NCI-H128 (cell line): Measurements from ENCODE around the gene ISM2.

Experiments
- DNase-seq: peaks from one replicate; lab custom pipeline; 2025; ENCODE audit not compliant: unreplicated experiment; lab: John Stamatoyannopoulos, UW

The ISM2 gene

DNA sequence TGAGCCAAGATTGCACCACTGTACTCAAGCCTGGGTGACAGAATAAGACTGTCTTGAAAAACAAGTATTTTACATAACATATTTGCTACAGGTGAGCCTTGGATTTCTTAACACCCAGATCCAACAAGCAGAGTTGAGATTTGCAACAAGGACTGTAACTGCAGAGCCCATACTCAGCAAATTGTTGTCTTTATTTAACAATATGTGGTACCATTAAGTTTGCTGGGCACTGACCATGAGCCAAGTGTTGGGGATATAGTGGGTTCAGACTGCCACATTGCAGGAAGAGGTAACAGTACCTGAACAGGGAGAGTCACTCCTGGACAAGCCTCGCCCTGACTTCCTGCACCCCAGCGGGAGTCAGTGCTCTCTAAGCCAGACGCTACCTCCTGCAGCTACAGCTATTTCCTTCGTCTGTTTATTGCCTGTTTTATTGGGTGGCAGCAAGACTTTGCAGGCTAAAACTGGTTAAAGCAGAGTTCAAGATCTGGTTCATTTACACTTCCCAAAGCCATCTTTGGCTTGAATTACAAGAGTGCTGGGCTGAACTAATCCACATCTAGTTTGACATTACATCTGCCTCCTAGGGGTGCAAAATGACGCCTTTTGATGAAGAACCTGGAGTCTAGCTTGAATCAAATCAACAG lies 28.3 kb downstream of the ISM2 start:
- DNase-seq: no peak

DNA sequence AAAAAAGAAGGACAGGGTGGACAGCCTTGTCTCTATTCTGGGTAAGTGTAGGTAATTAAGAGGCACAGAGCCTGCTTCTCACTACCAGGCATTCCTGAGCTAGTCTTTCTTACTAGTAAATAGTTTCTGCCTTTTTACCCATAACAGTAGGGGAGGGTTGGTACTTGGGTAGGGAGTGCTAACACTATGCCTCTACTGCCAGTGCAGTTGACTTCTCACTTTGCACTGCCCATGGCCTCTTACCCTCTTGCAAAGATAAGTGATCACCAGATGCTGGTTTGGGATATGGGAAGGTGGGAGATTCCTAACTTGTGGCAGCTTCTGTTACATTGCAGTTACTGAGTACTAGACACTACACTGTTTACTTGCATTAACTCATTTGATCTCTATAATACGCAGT lies 29.1 kb downstream of the ISM2 start:
- DNase-seq: no peak

DNA sequence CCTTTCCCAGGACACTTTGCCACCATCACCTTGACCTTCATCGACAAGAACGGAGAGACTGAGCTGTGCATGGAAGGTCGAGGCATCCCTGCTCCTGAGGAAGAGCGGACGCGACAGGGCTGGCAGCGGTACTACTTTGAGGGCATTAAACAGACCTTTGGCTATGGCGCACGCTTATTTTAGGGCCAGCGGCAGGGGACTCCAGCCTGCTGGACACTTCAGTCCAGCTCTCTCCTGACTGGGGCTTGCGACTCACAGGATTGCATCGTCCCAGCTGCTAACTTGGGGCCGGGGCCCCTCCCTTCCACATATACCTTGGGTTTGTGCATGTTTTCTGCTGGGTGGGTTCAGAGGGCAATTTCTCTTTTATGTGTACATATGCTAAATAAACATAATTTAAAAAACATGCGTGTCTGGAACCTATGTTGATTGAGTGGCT lies 29.5 kb downstream of the ISM2 start:
- no peak for DNase-seq

DNA sequence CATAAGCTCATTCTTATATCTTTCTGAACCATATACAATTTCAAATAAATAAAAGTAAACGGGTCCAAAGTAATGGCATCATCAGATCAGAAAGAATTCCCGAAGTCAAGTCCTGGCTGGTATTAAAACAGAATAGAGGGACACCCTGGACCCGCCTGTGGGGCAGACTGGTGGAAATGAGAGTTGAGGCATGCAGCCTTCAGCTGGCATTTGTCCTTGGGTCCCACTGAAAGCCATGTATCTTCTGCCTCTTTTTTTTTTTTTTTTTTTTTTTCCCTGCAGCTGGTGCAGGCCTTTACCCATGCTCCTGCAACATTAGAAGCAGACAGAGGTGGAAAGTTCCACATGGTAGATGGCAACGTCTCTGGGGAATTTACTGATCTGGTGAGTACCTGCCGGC lies 30.8 kb downstream of the ISM2 start:
- DNase-seq: no peak

DNA sequence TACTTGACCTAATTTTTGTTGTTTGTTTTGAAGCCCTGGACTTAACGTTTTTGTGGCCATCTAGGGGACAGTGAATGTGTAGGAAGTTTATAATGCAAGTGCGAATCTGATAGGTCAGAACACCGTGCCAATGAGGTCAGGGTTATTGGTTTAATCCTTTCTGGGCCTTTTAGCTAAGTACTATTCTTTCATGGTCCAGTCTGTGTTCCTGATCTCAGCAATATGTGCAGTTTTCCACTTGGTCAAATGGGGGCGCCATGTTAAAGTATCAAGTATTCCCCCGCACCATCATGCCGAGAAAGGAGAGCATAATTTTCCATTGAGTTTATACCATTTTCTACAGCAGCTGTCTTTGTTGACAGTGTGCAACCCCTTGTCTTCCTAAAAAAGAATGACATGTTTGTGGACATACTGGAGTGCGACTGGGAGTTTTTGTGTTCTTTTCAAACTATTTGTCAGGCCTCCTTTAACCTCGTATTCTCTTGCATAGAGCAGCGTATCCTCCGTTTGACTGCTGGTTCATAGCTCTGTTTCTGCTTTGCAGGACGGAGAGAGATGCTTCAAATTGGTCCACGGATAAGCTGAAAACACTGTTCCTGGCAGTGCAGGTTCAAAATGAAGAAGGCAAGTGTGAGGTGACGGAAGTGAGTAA lies 39.4 kb downstream of the ISM2 start:
- DNase-seq: peak; percentile 28

DNA sequence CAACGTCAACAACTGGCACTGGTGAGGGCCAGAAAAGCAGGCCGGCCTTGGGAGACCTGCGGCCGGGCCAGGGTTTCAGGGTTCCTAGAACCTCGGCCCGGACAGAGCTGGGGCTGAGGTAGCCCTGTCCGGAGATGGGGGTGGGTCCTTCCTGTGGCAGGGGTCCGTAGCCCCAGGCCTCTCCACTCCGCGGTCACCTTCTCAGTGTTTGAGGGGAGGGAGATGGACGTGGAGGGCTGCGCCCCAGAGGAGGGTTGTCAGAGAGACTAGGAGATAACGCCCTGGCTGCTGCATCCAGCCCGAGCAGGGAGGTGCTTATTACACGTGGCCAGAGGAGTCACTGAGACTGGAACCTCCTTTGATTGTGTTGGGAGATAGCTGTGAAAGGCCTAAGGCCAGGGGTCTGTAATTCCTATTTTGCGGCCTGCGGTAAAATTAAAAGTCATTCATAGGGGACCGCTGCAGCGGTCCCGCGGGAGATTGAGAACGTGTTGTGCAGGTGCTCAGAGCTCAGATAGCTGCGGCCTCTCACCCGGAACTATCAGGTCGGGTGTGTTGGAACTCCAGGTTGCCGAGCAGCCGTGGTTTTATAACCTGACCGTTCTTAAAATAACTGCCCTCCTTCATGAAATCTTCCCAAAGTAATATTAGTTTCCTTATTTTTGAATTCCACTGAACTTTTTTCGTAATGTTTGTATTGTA lies 40.2 kb downstream of the ISM2 start:
- DNase-seq: no peak

DNA sequence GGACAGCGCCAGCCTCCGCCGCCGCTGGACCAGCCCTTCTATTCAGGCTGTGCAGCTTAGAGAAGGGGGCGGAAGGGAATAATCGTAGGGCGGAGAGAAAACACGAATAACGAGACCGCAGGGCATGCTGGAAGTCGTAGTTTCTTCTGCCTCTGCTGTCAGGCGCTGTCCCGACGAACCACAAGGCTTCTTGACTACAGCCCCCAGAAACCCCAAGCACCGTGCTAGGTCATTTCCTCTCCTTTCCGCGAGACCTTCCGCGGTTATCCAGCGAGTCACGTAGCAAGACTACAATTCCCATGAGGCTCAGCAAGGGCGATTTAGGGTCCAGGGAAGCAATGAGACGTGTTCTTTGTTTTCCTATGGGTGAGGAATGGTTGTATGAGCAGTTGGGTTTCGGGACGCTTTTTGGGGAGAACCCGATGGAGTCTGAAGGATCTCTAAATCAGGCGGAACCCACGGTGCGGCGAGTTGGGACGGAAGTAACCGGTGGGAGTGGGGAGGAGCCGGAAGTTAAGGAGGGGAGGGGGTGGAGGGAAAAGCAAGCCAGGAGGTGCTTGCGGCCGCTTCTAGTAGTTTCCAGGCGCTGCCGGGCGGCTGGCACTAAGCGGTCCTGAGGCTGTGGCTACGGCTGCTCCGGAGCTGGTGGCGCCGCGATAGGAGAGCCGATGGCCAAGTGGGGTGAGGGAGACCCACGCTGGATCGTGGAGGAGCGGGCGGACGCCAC lies 40.9 kb downstream of the ISM2 start, which contains the start of the genes AHSA1 and VIPAS39:
Gene AHSA1, plus strand, starts transcription at position 572 of the 727 bp plus-strand sequence. Its CDS starts 97 bp downstream, at position 669.
Gene VIPAS39, minus strand, starts transcription at position 80 of the 727 bp plus-strand sequence. CDS start 3,499 bp downstream, outside the sequence.
- DNase-seq: peak; percentile 96

DNA sequence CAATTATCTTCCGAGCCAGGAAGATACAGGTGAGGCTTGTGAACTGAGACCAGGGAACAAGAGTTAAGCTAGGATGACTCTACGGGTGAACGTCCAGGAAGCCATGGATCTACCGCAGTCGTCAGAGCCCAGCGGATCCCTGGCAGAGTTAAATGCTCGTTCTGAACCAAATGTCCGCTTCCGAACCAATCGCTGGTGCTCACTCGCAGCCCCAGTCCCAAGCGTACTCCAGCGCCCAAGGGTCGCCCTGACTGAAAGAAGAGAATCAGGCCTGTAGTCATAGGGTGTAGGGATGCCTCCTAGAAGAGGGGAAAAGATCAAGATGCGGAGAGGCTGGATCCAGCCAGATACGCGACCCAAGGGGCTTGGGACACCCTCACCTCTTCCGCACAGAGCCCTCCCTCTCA lies 41.5 kb downstream of the ISM2 start:
- DNase-seq: no peak

DNA sequence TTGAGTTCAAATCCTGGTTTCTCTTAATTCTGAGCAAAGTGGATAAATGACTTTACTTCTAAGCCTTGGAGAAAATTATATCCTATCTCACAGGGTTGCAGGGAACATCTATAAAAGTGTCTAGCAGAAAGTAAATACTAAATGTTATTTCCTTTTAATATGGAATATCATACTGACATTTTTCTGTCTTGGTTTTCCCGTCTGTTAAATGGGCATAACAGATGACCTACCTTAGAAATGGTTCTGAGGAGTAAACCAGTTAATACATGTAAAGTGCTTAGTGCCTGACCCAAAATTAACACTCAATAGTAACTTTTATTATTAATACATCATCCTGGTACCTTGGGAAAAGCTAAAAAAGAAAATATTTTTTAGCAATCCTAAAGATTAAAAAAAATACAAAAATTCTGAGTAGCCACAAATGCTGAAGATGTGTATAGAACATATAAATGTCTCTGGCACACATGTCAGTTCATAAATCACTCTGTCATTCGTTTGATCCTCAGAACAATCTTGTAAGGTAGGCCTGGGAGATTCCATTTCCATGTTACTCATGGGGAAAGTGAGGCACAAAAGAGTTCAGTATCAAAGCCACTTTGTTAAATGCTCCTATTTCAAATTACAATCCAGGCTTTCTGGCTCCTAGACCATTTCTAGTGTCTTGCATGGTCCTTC lies 42.5 kb downstream of the ISM2 start:
- DNase-seq: no peak

DNA sequence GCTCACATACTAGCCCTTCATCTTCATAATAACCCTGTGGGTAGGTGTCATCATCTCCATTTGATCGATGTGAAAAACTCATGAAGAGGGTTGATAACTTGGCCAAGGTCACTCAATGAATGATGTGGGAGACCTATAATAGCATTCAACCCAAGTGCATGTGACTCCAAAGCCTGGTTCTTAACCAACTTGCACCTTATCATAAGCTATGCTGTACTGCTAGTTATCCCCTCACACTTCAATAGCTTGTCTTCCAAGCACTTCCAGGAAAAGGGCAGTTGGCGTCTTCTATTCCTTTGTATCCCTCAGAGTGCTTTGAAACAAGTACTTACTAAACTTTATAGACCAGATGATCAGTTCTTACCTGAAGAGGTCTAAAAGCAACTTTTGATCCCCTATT lies 56.4 kb downstream of the ISM2 start:
- DNase-seq: no peak

DNA sequence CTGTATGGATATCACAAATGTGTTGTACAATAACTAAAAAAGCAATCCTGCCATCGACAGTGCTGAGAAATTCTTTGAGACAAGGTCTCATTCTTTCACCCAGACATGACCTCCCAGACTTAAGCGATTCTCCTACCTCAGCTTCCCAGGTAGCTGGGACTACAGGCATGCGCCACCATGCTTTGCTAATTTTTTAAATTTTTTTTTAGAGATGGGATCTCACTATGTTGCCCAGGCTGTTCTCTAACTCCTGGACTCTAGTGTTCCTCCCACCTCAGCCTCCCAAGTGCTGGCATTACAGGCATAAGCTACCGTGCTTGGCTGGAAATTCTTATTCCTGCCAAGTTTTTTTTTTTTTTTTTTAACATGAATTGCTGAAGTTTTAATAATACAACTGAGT lies 58.8 kb downstream of the ISM2 start:
- no peak for DNase-seq

DNA sequence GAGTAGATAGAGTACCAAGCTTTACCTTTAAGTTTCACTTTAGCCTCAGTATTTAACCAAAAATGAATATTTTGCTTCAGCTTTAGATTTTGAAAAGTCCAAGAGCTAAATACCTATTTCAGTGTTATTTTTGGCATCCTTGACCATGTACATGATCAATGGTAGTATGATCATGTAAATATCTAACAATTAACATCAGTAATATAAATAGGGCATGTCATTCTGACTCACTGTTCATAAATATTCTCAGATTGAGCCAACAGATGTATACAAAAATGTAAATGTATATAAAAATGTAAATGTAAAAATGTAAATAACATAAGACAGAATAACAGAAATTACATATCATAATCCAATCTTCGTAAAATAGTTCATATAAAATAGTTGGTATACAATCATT lies 60.0 kb downstream of the ISM2 start:
- no peak for DNase-seq

DNA sequence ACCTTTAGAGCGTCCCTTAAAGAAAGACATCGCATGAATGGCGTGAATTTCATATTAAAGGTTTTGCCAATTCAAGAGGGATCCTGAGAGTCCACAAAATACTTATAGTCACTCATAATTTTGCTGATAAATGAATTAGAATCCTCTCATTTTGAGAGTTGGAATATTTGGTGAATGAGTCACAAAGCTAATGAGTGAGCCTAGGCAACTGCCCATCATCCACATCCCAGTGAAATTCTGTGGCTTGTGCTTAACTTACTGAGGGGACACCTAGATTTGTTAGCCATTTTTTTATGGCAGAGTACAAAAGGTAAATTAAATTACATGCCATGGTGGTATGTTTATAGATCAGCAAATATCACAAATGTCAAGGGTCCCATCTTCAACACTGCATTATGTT lies 62.6 kb downstream of the ISM2 start:
- DNase-seq: no peak

DNA sequence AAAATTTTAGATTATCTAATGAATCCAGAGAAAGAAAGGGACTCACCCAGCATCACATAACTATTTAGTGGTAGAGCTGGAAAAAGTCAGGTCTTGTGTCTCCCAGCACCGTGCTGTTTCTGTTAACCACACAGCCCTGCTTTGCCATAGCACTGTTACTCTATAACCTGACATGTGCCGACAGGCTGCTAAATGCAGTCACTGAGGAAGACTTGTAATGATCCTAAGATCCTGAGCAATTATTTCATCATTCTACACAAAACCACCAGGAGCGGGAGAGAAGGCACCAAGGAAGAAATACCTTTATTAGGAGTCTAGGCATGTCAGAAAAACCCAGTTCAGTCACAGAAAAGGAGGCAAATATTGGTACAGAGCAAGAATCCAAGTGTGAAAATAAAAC lies 72.2 kb downstream of the ISM2 start:
- no peak for DNase-seq

DNA sequence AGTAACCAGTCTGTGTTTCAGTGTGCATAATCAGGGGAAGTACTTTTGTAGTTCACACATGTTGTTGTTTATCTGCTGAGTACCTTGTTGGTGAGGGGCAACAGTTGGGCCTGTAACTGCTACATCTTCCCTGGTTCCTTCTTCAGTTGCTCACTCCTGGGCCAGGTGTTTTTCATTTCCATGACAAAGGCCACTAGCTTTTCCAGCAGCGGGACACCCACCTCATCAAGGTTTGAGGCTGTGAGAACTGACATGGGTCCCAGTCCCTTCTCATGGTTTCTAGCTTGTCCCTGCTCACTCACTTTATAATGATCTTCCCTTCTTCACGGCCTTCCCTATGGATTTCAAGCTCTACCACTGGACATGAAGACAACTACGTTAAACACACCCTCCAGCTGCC lies 73.8 kb downstream of the ISM2 start:
- no peak for DNase-seq
